Stimulated activated CD4-positive, alpha-beta T cell treated with anti-CD3 and anti-CD28 coated beads, Interleukin-1b, Interleukin-23, amount 100 ng/mL, for 24 hours (primary cell): ENCODE data around the gene RDX.
A peak's percentile ranks its signal among the peaks of the same experiment; 100 is the strongest.
"Not testable (repeated sequence)": the region's sequence is repeated elsewhere in the genome, so short reads cannot be mapped to it uniquely, and the experiment has no call there.

Experiments
- DNase-seq, 4 experiments: peaks; one replicate each; pipeline ENCODE4 v3.0.0-alpha.2; 2020; ENCODE audit warnings: low read depth in 4 of 4, low spot score in 1 of 4

The RDX gene

DNA sequence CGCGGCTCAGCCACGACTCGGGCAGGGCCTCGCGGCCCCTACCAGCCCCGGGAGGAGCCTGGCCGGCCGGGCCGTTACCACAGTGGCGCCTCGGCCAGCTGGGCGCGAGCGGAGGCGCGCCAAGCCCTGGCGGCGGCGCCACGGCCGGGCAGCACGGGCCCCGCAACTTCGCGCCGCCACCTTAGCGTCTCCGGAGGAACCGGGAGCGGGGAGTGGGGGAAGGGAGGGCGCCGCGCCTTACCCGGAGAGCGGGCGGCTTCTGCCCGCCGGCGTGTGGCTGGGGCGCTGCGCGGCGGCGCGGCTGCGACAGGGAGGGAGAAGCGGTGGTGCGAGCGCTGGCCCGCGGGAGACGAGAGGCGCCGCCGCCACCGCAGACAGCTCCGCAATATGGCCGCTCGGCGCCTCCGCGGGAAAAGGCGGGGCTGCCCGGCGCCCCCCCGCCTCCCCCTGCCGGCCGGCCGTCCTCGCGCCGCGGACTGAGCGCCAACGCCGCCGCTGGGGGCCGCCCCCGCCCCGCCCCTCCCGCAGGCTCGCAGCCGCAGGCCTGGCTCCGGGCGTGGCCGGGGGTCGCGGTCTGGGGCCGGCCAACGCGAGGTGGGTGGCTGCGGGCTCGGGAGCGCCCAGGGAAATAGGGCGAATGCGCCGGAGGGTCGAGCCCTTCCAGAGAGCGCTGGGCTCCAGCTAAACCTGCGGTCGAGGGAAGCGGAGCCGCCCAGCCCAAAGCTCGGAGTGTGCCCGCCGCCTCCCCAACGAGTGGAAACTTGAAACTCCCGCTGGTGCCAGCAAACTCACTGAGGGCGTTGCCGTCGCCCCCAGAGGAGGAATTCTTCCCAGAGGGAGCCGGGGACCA lies at the start of gene RDX:
Gene RDX (minus strand): TSS at position 389 of the 850 bp plus-strand sequence. CDS start 16,922 bp downstream, outside the sequence.
- peak; percentile 16 to 54 (median 30) for DNase-seq

DNA sequence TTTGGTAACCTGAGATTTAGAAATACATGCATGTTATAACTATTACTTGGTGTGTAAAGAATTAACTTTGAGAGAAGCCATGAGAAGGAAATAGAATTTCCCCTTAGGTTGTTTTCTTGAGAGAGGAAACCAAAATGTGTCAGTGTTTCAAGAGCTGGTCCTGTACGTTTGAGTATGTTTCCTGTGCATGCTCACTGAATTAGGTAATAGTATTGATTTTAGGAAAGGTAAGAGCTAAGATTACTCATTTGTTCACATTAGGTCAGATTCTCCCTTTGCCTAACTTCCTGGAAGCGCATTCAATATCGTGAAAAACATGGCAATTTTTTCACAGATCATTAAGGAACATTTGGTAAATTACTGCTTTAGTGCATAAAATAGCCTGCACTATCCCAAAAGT lies 49.3 kb upstream of the RDX start:
- DNase-seq: no peak

- DNase-seq: no peak
These were observed 44.0 kb upstream of the RDX start for GRCh38 chr11:110340436-110340835.

GRCh38 chr11:110339456-110340250 lies 43.2 kb upstream of the RDX start:
- no peak for DNase-seq

DNA sequence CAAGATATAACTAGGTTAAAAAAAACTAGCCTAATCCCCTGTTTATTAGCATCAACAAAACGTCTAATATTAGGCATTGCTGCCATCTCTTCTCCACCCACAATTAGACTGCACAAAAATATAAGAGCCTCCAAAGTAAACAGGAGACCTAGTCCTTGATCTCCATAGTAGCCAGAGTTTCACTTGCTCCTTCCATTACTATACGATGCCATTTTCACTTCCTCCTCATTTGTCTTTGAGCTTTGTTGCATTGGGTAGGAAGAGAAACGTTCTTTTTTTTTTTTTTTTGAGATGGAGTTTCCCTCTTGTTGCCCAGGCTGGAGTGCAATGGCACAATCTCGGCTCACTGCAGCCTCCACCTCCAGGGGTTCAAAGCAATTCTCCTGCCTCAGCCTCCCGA lies 42.3 kb upstream of the RDX start:
- no peak for DNase-seq

DNA sequence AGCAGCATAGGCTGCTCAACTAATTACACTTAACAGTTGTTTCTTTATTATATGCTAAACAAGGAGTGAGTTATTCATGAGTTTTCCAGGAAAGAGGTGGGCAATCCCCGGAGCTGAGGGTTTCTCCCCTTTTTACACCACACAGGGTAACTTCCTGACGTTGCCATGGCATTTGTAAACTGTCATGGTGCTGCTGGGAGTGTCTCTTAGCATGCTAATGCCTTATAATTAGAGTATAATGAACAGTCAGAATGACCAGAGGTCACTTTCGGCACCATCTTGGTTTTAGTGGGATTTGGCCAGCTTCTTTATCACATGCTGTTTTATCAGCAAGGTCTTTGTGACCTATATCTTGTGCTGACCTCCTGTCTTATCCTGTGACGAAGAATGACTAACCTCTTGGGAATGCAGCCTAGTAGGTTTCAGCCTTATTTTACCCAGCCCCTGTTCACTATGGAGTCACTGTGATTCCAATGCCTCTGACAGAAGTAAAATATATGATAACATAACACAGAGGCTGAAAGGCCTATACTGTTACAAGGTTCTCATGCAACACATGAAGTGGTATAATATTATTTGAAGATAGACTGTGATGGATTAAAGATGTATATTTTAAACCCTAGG lies 41.3 kb upstream of the RDX start:
- DNase-seq: peak in 1 of 4 experiments; percentile 36

DNA sequence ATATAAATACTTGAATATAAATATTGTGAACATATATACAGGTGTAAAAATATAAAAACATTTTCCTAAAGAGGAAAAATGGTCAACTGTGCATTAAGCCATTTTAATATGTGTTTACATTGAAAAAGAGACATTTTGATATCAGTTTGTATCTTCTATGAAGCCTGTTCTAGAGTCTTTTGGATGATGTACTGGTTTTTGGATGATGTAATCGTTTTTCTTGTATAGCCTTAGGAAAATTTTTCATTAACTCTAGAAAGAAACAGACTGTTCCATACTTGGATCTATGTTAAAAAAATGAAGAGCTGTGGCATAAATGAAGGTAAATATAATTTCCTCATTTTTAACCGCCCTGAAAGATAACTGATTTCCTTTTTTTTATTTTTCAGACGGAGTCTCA lies 39.6 kb upstream of the RDX start:
- DNase-seq: no peak

GRCh38 chr11:110335358-110335757 lies 38.9 kb upstream of the RDX start:
- no peak for DNase-seq

- DNase-seq: no peak
These were observed 35.2 kb upstream of the RDX start for GRCh38 chr11:110331626-110332025.

GRCh38 chr11:110329445-110329844 lies 33.0 kb upstream of the RDX start:
- no peak for DNase-seq

DNA sequence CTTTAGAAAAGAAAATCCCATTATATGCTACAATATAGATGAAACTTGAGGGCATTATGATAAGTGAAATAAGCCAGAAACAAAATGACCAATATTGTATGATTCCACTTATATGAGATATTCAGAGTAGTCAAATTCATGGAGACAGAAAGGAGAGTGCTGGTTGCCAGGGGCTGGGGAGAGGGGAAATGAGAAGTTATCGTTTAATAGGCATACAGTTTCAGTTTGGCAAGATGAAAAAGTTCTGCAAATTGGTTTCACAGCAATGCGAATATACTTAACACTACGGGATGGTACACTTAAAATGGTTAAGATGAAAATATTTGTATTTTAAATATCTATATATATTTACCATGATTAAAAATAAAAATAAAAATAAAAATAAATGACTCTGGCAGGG lies 31.1 kb upstream of the RDX start:
- no peak for DNase-seq

GRCh38 chr11:110323786-110324185 lies 27.4 kb upstream of the RDX start:
- no peak for DNase-seq

DNA sequence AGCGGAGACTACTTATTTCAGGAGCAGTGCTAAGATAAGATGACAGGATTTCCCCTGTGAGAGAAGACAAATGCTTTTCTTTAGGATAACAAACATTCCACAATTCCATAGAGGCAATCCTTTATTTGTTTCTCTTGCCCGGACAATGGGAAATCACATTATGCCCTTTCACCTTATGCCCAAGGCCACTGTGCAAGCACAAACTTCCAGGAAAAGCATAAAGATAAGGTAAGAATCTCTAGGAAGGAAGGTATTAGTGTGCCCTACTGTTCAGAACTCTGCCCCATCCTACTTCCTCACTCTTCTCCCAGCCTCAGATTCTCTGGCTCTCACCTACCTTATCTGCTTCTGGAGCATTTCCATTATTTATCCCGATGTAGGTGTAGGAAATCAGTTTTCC lies 23.1 kb upstream of the RDX start:
- no peak for DNase-seq

DNA sequence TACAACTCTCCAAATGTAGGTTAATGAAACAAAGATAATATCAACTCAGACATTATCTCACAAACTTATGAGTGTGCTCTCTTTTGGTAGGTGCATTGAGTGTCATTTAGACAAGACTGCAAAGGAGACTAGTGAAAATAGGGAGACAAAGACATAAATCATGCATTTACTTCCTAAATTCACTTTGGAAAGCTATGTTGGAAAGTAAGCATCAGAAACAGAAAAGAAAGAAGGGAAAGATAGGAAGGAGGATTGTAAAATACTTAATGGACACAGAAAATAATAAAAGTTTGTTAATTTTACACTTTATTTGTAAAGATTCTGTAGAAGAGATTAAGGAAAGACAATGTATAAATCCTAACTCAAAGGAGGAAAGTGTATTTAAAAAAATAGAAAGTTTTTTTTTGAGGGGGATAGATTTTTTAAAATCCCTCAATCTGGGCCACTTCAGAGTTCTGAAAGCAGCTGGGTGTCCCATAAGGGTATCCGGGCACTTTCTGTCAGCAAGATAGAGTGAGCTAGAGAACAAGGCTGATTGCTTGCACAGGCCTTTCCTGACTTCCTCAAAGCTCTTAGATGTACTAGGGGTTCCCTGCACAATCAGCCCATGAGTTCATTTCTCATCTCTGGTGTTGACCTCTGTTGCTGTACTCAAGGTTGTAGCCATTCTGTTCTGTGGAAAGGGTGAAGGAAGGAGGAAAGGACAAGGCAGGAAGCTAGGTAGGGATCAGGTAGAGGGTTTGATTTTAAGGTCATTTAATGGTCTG lies 22.4 kb upstream of the RDX start:
- no peak for DNase-seq

- DNase-seq: no peak
These were observed 21.1 kb upstream of the RDX start for GRCh38 chr11:110317516-110317932.

DNA sequence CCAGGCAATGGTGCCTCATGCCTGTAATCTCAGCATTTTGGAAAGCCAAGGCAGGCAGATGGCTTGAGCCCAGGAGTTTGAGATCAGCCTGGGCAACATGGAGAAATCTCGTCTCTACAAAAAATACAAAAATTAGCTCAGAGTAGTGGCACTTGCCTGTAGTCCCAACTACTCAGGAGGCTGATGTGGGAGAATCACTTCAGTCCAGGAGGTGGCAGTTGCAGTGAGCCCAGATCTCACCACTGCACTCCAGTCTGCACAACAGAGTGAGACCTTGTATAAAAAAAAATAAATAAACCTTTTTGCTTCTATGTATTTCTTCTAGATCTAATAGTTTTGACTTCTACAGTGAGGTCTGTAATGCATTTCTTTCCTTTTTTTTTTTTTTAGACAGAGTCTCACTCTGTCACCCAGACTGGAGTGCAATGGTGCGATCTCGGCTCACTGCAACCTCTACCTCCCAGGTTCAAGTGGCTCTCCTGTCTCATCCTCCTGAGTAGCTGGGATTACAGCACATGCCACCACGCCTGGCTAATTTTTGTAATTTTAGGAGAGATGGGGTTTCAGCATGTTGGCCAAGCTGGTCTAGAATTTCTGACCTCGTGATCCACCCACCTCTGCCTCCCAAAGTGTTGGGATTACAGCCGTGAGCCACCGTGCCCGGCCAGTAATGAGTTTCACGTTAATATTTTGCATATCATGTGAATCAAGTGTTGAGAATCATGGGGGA lies 18.1 kb upstream of the RDX start:
- DNase-seq: no peak

GRCh38 chr11:110312670-110313069 lies 16.3 kb upstream of the RDX start:
- no peak for DNase-seq

DNA sequence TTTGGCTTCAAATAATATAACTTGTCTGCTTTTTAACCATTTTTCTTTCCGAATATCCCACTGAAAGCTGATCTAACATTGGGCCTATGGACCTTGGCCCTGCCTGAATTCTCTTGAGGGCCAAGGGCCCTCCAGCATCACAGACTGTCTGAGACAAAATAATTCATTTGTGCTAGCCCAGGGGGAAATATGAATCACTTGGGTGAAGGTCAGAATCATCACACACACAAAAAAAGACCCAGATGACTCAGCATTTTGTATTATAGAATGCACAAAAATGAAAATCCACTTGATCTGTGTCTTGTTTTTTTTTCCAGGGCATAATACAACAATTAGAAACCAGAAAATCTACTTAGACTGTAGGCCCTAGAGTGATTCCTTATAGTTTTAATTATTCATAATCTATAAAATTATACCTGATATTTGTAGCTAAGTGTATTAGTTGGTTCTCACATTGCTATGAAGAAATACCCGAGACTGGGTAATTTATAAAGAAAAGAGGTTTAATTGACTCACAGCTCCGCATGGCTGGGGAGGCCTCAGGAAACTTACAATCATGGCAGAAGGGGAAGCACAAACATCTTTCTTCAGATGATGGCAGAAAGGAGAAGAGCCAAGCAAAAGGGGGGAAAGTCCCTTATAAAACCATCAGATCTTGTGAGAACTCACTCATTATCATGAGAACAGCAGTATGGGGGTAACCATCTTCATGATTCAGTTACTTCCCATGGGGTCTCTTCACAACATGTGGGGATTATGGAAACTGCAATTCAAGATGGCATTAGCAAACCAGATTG lies 15.6 kb upstream of the RDX start:
- DNase-seq: no peak

GRCh38 chr11:110308071-110308470 lies 11.7 kb upstream of the RDX start:
- no peak for DNase-seq

DNA sequence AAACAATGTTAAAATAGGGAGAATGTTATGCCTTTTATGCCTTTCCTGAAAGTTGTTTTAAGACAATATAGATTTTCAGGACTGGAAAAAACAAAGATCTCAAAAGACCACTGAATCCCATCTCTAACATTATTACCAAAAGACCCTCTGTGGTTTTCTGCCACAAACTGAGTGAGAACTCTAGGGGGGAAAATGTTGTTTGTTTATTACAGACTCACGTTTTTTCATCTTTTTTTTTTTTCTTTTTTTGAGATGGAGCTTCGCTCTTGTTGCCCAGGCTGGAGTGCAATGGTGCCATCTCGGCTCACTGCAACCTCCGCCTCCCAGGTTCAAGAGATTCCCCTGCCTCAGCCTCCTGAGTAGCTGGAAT lies 9.6 kb upstream of the RDX start:
- not testable (repeated sequence) for DNase-seq
